SH-SY5Y (cell line): Measurements from ENCODE around the gene GXYLT2.

ENCODE experiments used
- GATA2 ChIP-seq: IDR thresholded peaks from 2 replicates; pipeline ENCODE4 v1.6.1; 2011; ENCODE audit warnings: mild to moderate bottlenecking, low read depth, low read length
- GATA3 ChIP-seq: IDR thresholded peaks from 2 replicates; pipeline ENCODE4 v1.6.1; 2011; ENCODE audit warnings: low read depth, mild to moderate bottlenecking, low read length, moderate library complexity

GXYLT2 gene

GRCh38 chr3:72889310-72890165 lies 1.7 kb downstream of the GXYLT2 start:
- TF ChIP-seq GATA3 (no peak), GATA2 (no peak)

GRCh38 chr3:72890166-72890925 lies 2.5 kb downstream of the GXYLT2 start:
- TF ChIP-seq GATA3 (no peak), GATA2 (no peak)

- TF ChIP-seq GATA3 (no peak), GATA2 (no peak)
These were observed 3.4 kb downstream of the GXYLT2 start for GRCh38 chr3:72891053-72891855.

- TF ChIP-seq GATA3 (no peak), GATA2 (no peak)
These were observed 4.4 kb downstream of the GXYLT2 start for GRCh38 chr3:72892081-72892775.

GRCh38 chr3:72892870-72893269 lies 5.0 kb downstream of the GXYLT2 start:
- no peak for TF ChIP-seq GATA2
- no peak for TF ChIP-seq GATA3

DNA sequence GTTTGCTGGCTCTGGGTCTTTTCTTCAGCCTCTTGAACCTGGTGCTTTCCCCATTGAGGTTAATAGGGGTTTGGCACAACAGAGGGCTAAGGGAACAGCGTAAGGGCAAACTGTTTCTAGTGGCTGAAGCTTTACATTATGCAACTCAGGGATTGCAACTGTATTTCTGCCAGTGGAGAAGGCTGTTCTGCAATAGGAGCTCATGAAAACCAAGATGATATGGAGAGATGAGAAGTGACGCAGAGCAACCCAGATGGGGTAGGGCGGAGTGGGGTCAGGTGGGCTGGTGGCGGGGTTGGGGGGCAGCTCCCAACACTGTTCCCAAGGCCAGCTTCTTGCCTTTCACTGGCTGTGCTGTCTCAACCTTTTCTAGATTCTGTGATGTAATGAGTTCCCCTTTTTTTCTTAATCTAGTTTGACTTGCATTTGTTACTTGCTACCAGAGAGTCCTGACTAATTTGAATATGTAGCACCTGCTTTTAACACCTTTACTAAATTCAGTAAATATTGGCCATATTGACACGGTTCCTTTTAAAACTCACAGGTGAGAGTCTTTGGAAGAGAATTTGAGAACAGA lies 7.2 kb downstream of the GXYLT2 start:
- no peak for TF ChIP-seq GATA2
- TF ChIP-seq GATA3, result no peak

- no peak for TF ChIP-seq GATA3
- TF ChIP-seq GATA2, result no peak
These were observed 9.3 kb downstream of the GXYLT2 start for GRCh38 chr3:72896996-72897757.

GRCh38 chr3:72897758-72898007 lies 9.8 kb downstream of the GXYLT2 start:
- TF ChIP-seq GATA3 (no peak), GATA2 (no peak)

GRCh38 chr3:72899349-72899765 lies 11.5 kb downstream of the GXYLT2 start:
- TF ChIP-seq GATA3 (no peak), GATA2 (no peak)

- TF ChIP-seq GATA3 (no peak), GATA2 (no peak)
These were observed 12.2 kb downstream of the GXYLT2 start for GRCh38 chr3:72900048-72900447.

DNA sequence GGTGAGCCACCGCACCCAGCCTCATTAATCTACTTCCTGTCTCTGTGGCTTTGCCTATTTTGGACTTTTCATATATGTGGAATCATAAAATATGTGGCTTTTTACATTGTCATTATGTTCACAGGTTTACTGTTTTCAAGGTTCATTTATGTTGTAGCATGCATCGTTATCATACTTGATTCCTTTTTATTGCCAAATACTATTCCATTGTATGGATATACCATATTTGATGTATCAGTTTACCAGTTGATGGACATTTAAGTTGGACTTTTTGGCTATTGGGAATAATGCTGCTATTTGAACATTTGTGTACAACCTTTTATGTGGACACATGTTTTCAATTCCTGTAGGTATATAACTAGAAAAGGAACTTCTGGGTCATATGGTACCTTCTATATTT lies 14.0 kb downstream of the GXYLT2 start:
- TF ChIP-seq GATA3 (no peak), GATA2 (no peak)

DNA sequence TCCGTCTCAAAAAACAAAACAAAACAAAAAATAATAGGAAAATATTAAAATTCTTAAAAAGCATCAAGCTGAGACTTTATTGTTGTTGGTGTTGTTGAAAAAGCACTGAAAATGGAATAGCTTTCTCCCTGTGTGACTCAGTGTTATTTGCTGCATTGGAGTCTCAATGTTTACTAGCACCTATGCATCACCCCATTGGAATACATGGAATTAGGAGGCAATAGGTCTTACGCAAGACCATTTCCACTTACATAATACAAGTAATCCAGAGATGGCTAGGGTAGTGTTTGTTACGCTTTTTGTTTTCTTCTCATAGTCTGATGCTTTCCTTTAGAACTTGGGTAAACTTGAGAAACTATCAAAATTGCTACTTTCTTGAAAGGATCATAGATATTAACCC lies 15.2 kb downstream of the GXYLT2 start:
- no peak for TF ChIP-seq GATA2
- TF ChIP-seq GATA3, result no peak

DNA sequence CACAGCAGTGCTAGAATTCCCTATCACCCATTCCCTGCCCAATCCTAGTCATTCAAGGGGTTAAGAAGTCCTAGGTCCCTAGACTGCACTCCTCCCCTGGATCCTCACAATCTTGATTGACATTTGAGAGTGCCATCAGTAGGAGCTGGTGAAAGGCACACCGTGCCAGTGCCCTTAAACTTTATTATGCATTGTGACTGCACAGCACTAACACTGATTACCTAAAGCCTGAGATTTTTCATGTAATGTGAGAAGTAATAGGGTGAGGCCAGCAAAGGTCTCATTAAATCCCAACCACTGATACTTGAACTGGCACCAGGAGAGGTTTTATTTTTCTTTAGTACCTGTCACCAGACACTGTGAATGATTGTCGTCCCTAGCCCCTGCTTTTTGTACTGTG lies 16.3 kb downstream of the GXYLT2 start:
- TF ChIP-seq GATA2 (no peak), GATA3 (no peak)

DNA sequence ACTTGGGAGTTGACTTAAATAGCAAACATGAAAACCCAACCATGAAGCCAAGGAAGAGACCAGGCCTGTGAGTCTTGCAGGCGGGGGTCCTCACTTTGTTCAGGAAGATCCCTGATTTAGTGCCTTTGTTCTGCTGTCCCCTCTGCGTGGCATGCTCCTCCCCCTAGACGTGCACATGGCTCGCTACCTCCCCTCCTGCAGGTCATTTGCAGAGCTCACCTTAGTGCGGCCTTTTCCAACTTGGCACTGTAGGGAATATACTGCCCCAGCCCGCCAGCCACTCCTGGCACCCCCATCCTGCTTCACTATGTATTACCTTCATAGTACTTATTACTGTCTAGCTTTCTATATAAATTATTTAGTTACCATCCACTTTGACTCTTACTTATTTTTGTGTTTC lies 18.3 kb downstream of the GXYLT2 start:
- TF ChIP-seq GATA2 (no peak), GATA3 (no peak)
